Stomach smooth muscle (tissue), 2 donors: Measurements from ENCODE around the gene APOF.
A peak's percentile ranks its signal among the peaks of the same experiment; 100 is the strongest.
"Not testable (repeated sequence)": the region's sequence is repeated elsewhere in the genome, so short reads cannot be mapped to it uniquely, and the experiment has no call there.

Experiments
- H3K27ac ChIP-seq: one replicate; pipeline ENCODE4 v1.7.0; 2013; ENCODE audit warnings: mild to moderate bottlenecking, low read length, inconsistent platforms
- H3K27me3 ChIP-seq, 2 donors: one replicate each; pipeline ENCODE4 v1.7.0; 2013; ENCODE audit warnings: low read length in 2 of 2; ENCODE audit not compliant: insufficient read depth in 2 of 2, control insufficient read depth in 1 of 2
- H3K36me3 ChIP-seq, 2 donors: one replicate each; pipeline ENCODE4 v1.7.0; 2013; ENCODE audit warnings: low read length in 2 of 2; ENCODE audit not compliant: control insufficient read depth in 2 of 2, insufficient read depth in 2 of 2
- H3K4me1 ChIP-seq: one replicate; pipeline ENCODE4 v1.7.0; 2013; ENCODE audit warnings: low read length; ENCODE audit not compliant: control insufficient read depth, insufficient read depth
- H3K4me3 ChIP-seq, 2 donors: one replicate each; pipeline ENCODE4 v1.7.0; 2013; ENCODE audit warnings: low read length in 2 of 2
- H3K9ac ChIP-seq, 2 donors: one replicate each; pipeline ENCODE4 v1.7.0; 2013; ENCODE audit warnings: low read length in 2 of 2, mild to moderate bottlenecking in 1 of 2
- H3K9me3 ChIP-seq, 2 donors: one replicate each; pipeline ENCODE4 v1.7.0; 2013; ENCODE audit warnings: low read length in 2 of 2; ENCODE audit not compliant: control insufficient read depth in 2 of 2
- donor health status: healthy.
- donor health status: Pancreatic carcinoma.

APOF gene

GRCh38 chr12:56341616-56342015, 21.0 kb downstream of the APOF start:
- H3K27me3 ChIP-seq = no peaks in the 10 kb centered on the region
- H3K9me3 ChIP-seq = no peaks in the 10 kb centered on the region
- no peak overlapping the region for H3K27ac ChIP-seq
- no peak overlapping the region for H3K4me3 ChIP-seq
- no peaks in the 10 kb centered on the region for H3K4me1 ChIP-seq
- H3K36me3 ChIP-seq = peaks cover 20 to 21% of the 10 kb centered on the region in 2 donors
- no peak overlapping the region for H3K9ac ChIP-seq

GRCh38 chr12:56339158-56339422, 23.6 kb downstream of the APOF start:
- Histone ChIP-seq H3K27ac (no peak overlapping the region), H3K4me3 (no peak overlapping the region), H3K4me1 (peaks cover 4% of the 10 kb centered on the region), H3K9ac (peak overlapping the region in 1 of 2 donors; percentile 21), H3K36me3 (peaks cover 13 to 14% of the 10 kb centered on the region in 2 donors), H3K9me3 (no peaks in the 10 kb centered on the region), H3K27me3 (no peaks in the 10 kb centered on the region)

- H3K4me3 ChIP-seq = no peak within 1 kb of the TSS
- H3K27ac ChIP-seq = no peak within 1 kb of the TSS
Measured at GRCh38 chr12:56338308-56339157, 24.1 kb downstream of the APOF start, which contains the start of gene IL23A. IL23A (plus strand) TSS chr12:56338884; CDS start chr12:56339045, 161 bp downstream.

GRCh38 chr12:56337753-56338251, 24.9 kb downstream of the APOF start:
- peaks cover 14% of the 10 kb centered on the region for H3K4me1 ChIP-seq
- H3K9me3 ChIP-seq = no peaks in the 10 kb centered on the region
- H3K4me3 ChIP-seq = no peak overlapping the region
- no peaks in the 10 kb centered on the region for H3K27me3 ChIP-seq
- H3K36me3 ChIP-seq = peaks cover under 1 to 4% of the 10 kb centered on the region in 2 donors
- no peak overlapping the region for H3K9ac ChIP-seq
- no peak overlapping the region for H3K27ac ChIP-seq

More at GRCh38 chr12:56338308-56339157, 24.1 kb downstream of the APOF start, which contains the start of gene IL23A:
- no peaks in the 10 kb centered on the region for H3K27me3 ChIP-seq
- H3K36me3 ChIP-seq = peaks cover 8 to 12% of the 10 kb centered on the region in 2 donors
- no peaks in the 10 kb centered on the region for H3K9me3 ChIP-seq
- H3K9ac ChIP-seq = peak within 1 kb of the TSS in 1 of 2 donors; percentile 21
- H3K4me1 ChIP-seq = peaks cover 8% of the 10 kb centered on the region

GRCh38 chr12:56336361-56337167, 26.1 kb downstream of the APOF start:
- Histone ChIP-seq H3K9ac (no peak overlapping the region), H3K4me1 (peaks cover 16% of the 10 kb centered on the region), H3K4me3 (no peak overlapping the region), H3K9me3 (no peaks in the 10 kb centered on the region), H3K27me3 (no peaks in the 10 kb centered on the region), H3K27ac (no peak overlapping the region), H3K36me3 (no peaks in the 10 kb centered on the region)

- not testable (repeated sequence) for H3K4me3 ChIP-seq, H3K36me3 ChIP-seq, H3K9me3 ChIP-seq, H3K27me3 ChIP-seq, H3K9ac ChIP-seq, H3K27ac ChIP-seq
- H3K4me1 ChIP-seq = peaks cover 16% of the 10 kb centered on the region
Measured at GRCh38 chr12:56335527-56335926, 27.1 kb downstream of the APOF start.

GRCh38 chr12:56334490-56334793, 28.2 kb downstream of the APOF start:
- Histone ChIP-seq H3K4me3 (peak overlapping the region; percentile 82 to 90), H3K27ac (peak overlapping the region; percentile 99), H3K9me3 (no peaks in the 10 kb centered on the region), H3K36me3 (no peaks in the 10 kb centered on the region), H3K4me1 (peaks cover 16% of the 10 kb centered on the region), H3K27me3 (no peaks in the 10 kb centered on the region), H3K9ac (peak overlapping the region; percentile 97 to 98)

- H3K4me1 ChIP-seq = peaks cover 16% of the 10 kb centered on the region
- peaks cover 0 to under 1% of the 10 kb centered on the region in 2 donors for H3K36me3 ChIP-seq
- no peaks in the 10 kb centered on the region for H3K9me3 ChIP-seq
- H3K4me3 ChIP-seq = peak within 1 kb of the TSS; percentile 82 to 90
- peak within 1 kb of the TSS; percentile 99 for H3K27ac ChIP-seq
- H3K27me3 ChIP-seq = no peaks in the 10 kb centered on the region
- peak within 1 kb of the TSS; percentile 97 to 98 for H3K9ac ChIP-seq
Measured at GRCh38 chr12:56333679-56334489, 28.8 kb downstream of the APOF start, which contains the start of gene PAN2. PAN2 (minus strand) TSS chr12:56334000; CDS start chr12:56333094, 906 bp downstream.

GRCh38 chr12:56333197-56333678, 29.4 kb downstream of the APOF start:
- Histone ChIP-seq H3K27me3 (no peaks in the 10 kb centered on the region), H3K4me1 (peaks cover 16% of the 10 kb centered on the region), H3K36me3 (peaks cover 3% of the 10 kb centered on the region in 2 donors), H3K9ac (peak overlapping the region; percentile 97 to 98), H3K4me3 (peak overlapping the region; percentile 82 to 90), H3K27ac (peak overlapping the region; percentile 99), H3K9me3 (no peaks in the 10 kb centered on the region)
